GM12891 (cell line): ENCODE measurements around the gene ITPR1.

Experiments
- DNase-seq: peaks from one replicate; pipeline ENCODE4 v3.0.0; 2011; ENCODE audit warnings: low spot score; ENCODE audit not compliant: insufficient read length
- FAIRE-seq: peaks from 2 replicates; lab custom pipeline; 2011; peaks lifted over from hg19 to GRCh38; lab: Jason Lieb, UNC
- PAX5 ChIP-seq: IDR thresholded peaks from 2 replicates; pipeline ENCODE4 v1.6.1; 2011; ENCODE audit warnings: low read length, moderate library complexity, mild to moderate bottlenecking; ENCODE audit not compliant: insufficient read depth, severe bottlenecking
- POLR2A ChIP-seq: IDR thresholded peaks from 2 replicates; pipeline ENCODE4 v1.6.1; 2011; ENCODE audit warnings: low read depth, low read length, control low read depth
- POLR2AphosphoS5 ChIP-seq: IDR thresholded peaks from 2 replicates; pipeline ENCODE4 v1.6.1; 2011; ENCODE audit warnings: low read depth, low read length, control low read depth
- POU2F2 ChIP-seq: IDR thresholded peaks from 2 replicates; pipeline ENCODE4 v1.6.1; 2011; ENCODE audit warnings: low read depth, mild to moderate bottlenecking, control low read depth, low read length, moderate library complexity
- SPI1 ChIP-seq: IDR thresholded peaks from 2 replicates; pipeline ENCODE4 v1.6.1; 2011; ENCODE audit warnings: low read depth, low read length, control low read depth
- TAF1 ChIP-seq: IDR thresholded peaks from 2 replicates; pipeline ENCODE4 v1.6.1; 2011; ENCODE audit warnings: low read depth, low read length, control low read depth

Gene ITPR1

DNA sequence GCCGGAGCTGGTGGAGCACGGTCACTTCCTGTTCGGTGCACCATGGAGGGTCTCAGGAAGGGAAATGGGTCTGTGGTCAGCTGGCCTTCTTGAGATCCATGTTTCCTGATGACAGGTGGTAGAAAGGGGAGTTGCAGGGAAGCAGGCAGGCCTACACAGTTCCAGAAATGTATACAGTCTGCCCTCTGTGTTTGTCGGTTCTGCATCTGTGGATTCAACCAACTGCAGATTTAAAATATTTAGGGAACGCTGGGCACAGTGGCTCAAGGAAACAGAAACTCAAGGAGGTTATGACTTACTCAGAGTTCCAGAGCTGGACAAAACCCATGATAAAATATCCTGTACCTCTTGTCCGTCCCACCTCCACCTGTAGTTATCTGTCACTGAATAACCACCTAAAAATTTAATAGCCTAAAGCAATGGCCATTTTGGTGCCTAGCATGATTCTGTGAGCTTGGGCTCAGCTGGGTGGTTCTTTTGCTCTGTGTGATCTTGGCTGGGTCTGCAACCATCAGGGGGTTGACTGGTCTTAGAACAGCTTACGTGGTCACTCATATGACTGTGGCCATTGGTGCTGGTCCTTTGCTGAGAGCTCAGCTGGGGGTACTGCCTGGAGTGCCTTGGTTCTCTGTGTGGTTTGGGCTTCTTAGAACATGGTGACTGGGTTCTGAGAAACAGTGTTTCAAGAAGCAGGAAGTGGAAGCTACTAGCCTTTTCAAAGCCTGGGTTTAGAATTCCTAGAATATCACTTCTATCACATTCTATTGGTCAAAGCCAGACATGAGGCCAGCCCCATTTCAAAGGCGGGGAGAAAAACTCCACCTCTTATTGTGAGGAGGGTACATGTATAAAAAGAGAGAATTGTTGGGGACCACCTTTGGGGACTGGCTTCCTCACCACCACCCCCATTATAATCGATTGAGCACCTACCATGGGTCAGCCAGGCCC is 246.4 kb downstream of the ITPR1 start:
- DNase-seq (no peak), FAIRE-seq (no peak)
- TF ChIP-seq POLR2A (no peak), TAF1 (no peak), SPI1 (no peak), PAX5 (no peak), POU2F2 (no peak), POLR2AphosphoS5 (no peak)

DNA sequence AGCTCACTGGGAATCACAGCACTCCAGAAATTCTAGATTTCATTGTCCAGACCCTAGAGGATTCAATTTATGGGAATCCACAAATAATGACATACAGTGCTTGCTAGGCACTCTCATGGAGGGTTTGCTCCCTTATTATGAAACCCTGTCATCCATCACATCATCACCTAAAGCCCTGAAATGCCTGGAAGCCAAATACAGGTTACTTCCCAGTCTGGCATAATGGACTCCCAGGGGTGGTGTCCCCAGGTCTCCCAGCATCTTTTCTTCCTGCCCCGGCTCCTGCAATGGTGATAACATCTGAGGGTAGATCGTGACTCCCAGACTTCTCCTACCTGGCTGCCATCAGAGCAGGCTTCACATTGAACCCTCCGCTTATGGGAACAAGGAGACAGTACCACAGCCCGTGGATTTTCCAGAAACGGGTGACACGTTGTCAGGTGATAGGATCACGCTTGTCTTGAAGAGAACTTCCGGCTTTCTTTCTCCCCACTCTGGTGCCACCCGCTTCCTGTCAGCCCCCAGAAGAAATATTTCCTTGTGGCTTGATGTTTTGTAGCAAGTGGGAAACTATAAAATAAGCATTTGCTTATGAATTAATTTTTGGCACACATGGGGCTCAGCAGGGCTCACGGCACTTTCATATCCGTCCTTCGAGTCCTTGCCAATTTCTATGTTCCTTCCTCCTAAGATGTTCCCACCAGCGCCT is 247.4 kb downstream of the ITPR1 start:
- TF ChIP-seq SPI1 (no peak), POLR2AphosphoS5 (no peak), POLR2A (no peak), PAX5 (no peak), POU2F2 (no peak), TAF1 (no peak)
- DNase-seq (no peak), FAIRE-seq (no peak)

- DNase-seq, result no peak
- FAIRE-seq, result no peak
- no peak for TF ChIP-seq POLR2AphosphoS5
- TF ChIP-seq POLR2A, result no peak
- no peak for TF ChIP-seq PAX5
- no peak for TF ChIP-seq POU2F2
- TF ChIP-seq TAF1, result no peak
- TF ChIP-seq SPI1, result no peak
Observed at GRCh38 chr3:4741106-4741403, 247.9 kb downstream of the ITPR1 start.

GRCh38 chr3:4741404-4742307 is 248.5 kb downstream of the ITPR1 start:
- no peak for TF ChIP-seq SPI1
- no peak for TF ChIP-seq PAX5
- TF ChIP-seq TAF1, result no peak
- no peak for TF ChIP-seq POLR2A
- DNase-seq (no peak), FAIRE-seq (no peak)

GRCh38 chr3:4742359-4742758 is 249.2 kb downstream of the ITPR1 start:
- FAIRE-seq (no peak), DNase-seq (no peak)
- no peak for TF ChIP-seq TAF1

- TF ChIP-seq PAX5 (no peak), SPI1 (no peak), POLR2A (no peak), TAF1 (no peak), POU2F2 (no peak), POLR2AphosphoS5 (no peak)
- FAIRE-seq, result no peak
- DNase-seq, result no peak
Observed at GRCh38 chr3:4743371-4743770, 250.2 kb downstream of the ITPR1 start.

DNA sequence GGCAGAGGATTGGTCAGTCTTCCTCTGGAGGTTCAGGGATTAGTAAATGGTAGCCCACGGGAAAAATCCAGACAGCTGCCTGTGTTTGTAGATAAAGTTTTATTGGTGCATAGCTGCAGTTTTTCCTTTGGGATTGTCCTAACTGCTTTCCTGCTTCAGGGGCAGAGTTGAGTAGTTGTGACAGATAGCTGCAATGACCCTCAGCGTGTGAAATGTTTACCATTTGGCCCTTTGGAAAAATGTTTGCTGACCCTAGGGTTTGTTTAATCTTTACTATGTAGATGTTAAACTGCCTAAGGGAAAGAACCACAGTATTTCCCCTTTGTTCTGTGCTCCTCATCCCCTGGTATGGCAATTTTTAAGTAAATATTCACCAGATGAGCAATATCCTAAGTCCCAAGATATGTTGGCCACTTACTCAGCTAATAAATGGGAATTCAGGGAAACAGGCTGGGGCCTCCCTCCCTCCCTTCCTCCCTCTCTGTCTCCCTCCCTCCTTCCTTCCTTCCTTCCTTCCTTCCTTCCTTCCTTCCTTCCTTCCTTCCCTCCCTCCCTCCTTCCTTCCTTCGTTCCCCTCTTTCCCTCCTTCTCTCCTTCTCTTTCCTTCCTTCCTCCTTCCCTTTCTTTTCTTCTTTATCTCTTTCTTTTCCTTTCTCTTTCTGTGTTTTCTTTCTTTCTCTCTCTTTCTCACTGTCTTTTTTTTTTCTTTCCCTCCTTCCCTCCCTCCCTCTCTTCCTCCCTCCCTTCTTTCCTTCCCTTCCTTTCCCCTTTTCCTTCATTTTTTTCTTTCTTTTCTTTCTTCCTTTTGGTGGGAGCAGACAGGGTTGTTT is 251.5 kb downstream of the ITPR1 start:
- no peak for FAIRE-seq
- DNase-seq, result no peak
- TF ChIP-seq POU2F2 (no peak), SPI1 (no peak), POLR2A (no peak)

- FAIRE-seq (no peak), DNase-seq (no peak)
- TF ChIP-seq POU2F2 (no peak), POLR2A (no peak), TAF1 (no peak), SPI1 (no peak), PAX5 (no peak), POLR2AphosphoS5 (no peak)
Observed at GRCh38 chr3:4745235-4745610, 252.1 kb downstream of the ITPR1 start.
